Transverse colon (tissue), 4 donors: ENCODE data around the gene TPST2.

Experiments
- POLR2AphosphoS5 ChIP-seq, 3 donors: sonication (generic); formaldehyde crosslinking; IDR thresholded peaks; one replicate each; pipeline ENCODE4 v1.6.1; 2016; ENCODE audit warnings: antibody characterized with exemption in 3 of 3
- TF ChIP-seq, protein P1 (sequence below), 5 experiments: fragments of 200-600 bp in 3 of 5; fragments of 450-650 bp in 2 of 5; sonication (generic) in 3 of 5; IDR thresholded peaks; 1 replicate in 2 of 5; 2 replicates in 3 of 5; pipeline ENCODE4 v1.5.1; 2016 to 2017; ENCODE audit warnings: antibody characterized with exemption in 5 of 5, inconsistent platforms in 3 of 5, mild to moderate bottlenecking in 2 of 5, moderate library complexity in 1 of 5

DNA sequence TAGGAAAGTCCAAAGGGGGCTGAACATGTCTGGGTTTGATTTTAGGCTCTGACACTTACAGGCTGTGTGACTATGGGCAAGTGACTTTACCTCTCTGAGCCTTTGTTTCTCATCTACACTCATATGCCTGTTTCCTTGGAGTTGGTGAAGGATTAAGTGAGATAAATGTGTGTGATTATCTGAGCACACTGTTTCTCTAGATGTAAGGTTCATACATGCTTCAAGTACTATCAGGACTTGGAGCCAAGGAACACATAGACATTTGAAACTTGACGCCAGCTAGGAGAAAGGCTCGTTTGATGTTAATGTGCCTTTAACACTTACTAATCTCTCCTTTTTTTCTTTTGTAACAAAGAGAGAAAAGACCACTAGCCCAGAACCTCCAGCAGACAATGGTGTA lies 18.2 kb upstream of the TPST2 start:
- TF ChIP-seq, protein P1, sequence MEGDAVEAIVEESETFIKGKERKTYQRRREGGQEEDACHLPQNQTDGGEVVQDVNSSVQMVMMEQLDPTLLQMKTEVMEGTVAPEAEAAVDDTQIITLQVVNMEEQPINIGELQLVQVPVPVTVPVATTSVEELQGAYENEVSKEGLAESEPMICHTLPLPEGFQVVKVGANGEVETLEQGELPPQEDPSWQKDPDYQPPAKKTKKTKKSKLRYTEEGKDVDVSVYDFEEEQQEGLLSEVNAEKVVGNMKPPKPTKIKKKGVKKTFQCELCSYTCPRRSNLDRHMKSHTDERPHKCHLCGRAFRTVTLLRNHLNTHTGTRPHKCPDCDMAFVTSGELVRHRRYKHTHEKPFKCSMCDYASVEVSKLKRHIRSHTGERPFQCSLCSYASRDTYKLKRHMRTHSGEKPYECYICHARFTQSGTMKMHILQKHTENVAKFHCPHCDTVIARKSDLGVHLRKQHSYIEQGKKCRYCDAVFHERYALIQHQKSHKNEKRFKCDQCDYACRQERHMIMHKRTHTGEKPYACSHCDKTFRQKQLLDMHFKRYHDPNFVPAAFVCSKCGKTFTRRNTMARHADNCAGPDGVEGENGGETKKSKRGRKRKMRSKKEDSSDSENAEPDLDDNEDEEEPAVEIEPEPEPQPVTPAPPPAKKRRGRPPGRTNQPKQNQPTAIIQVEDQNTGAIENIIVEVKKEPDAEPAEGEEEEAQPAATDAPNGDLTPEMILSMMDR (IDR thresholded peaks at IDR 0.05), result no peak
- TF ChIP-seq POLR2AphosphoS5 (IDR thresholded peaks at IDR 0.05), result no peak
